Transverse colon (tissue), 3 donors: ENCODE data around the gene PLPP3.

Experiments
- EP300 ChIP-seq: sonication (generic); formaldehyde crosslinking; IDR thresholded peaks from one replicate; pipeline ENCODE4 v1.6.1; 2017; ENCODE audit warnings: antibody characterized with exemption, low read depth
- POLR2A ChIP-seq: fragments of 450-650 bp; IDR thresholded peaks from one replicate; pipeline ENCODE4 v1.6.1; 2016; ENCODE audit warnings: antibody characterized with exemption, mild to moderate bottlenecking, moderate library complexity
- TF ChIP-seq, protein P1 (sequence below), 5 experiments: fragments of 200-600 bp in 3 of 5; fragments of 450-650 bp in 2 of 5; sonication (generic) in 3 of 5; IDR thresholded peaks; 1 replicate in 2 of 5; 2 replicates in 3 of 5; pipeline ENCODE4 v1.5.1; 2016 to 2017; ENCODE audit warnings: antibody characterized with exemption in 5 of 5, inconsistent platforms in 3 of 5, mild to moderate bottlenecking in 2 of 5, moderate library complexity in 1 of 5

DNA sequence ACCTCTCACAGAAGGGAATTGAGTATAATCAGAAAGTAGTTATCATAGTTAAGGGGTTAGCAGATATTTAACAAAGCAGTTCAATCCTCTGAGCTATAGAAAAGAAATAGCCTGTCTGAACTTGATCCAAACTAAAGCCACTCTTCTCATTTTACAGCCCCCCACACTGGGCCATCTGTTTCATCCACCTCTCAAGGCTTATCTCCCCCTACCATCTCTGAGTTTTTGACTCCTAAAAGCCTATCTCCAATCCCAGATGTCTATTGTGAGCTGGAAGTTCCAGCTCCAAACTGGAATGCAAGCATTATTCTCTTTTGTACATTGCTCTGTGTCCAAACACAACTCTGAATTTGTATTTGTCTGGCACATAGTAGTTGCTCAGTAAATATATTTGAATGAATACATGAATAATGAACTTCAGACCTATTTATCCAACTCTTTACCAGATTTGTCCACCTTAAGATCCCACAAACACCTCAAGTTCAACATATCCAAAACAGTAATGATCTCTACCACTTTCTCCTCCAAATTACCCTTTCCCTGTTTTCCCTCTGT, 98.1 kb downstream of the PLPP3 start:
- TF ChIP-seq POLR2A = no peak
- TF ChIP-seq, protein P1, sequence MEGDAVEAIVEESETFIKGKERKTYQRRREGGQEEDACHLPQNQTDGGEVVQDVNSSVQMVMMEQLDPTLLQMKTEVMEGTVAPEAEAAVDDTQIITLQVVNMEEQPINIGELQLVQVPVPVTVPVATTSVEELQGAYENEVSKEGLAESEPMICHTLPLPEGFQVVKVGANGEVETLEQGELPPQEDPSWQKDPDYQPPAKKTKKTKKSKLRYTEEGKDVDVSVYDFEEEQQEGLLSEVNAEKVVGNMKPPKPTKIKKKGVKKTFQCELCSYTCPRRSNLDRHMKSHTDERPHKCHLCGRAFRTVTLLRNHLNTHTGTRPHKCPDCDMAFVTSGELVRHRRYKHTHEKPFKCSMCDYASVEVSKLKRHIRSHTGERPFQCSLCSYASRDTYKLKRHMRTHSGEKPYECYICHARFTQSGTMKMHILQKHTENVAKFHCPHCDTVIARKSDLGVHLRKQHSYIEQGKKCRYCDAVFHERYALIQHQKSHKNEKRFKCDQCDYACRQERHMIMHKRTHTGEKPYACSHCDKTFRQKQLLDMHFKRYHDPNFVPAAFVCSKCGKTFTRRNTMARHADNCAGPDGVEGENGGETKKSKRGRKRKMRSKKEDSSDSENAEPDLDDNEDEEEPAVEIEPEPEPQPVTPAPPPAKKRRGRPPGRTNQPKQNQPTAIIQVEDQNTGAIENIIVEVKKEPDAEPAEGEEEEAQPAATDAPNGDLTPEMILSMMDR (IDR thresholded peaks at IDR 0.05) = no peak
- no peak for TF ChIP-seq EP300
